ENCODE results near the gene OR2T27.

The OR2T27 gene

DNA sequence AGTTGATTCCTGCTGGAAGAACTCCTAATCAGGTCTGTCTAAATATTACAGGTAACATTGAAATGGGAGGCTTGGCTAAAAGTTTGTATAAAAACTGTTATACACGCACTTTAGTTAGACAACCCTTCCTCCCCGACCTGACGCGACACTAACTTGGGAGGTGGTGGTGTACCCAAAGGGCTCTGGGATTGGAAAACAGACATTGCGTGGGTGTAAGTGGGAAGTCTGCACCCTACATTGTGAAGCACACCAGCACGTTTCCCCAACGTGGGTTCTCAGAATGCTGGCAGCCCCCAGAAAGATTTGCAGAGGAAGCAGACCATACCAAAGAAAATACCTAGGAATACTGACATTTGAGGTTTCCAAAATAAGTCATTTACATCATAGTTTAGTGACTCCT, 37.2 kb downstream of the OR2T27 start:
- no peak for DNase-seq (ENCODE audit: low read depth)
- no peak overlapping the region for H3K4me3 ChIP-seq (ENCODE audit: low read length)
- TF ChIP-seq CTCF (IDR thresholded peaks at IDR 0.05; ENCODE audit: insufficient read depth, low read depth, low read length, missing control alignments), result no peak

DNA sequence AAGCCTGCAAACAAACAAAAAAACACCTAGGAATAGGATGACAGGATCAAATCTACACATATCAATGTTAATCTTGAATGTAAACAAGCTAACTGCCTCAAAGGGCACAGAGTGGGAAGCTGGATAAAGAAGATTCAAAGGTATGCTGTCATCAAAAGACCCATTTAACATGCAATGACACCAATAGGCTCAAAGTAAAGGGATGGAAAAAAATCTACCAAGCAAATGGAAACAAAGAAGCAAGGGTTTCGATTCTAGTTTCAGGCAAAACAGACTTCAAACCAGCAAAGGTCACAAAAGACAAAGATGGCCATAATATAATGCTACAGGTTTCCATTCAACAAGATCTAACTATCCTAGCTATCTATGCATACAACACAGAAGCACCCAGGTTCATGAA, 41.6 kb downstream of the OR2T27 start:
- TF ChIP-seq CTCF (IDR thresholded peaks at IDR 0.05; ENCODE audit: insufficient read depth, low read depth, low read length, missing control alignments), result no peak
- H3K4me3 ChIP-seq (ENCODE audit: low read length), result no peak overlapping the region
- DNase-seq (ENCODE audit: low read depth), result no peak

DNA sequence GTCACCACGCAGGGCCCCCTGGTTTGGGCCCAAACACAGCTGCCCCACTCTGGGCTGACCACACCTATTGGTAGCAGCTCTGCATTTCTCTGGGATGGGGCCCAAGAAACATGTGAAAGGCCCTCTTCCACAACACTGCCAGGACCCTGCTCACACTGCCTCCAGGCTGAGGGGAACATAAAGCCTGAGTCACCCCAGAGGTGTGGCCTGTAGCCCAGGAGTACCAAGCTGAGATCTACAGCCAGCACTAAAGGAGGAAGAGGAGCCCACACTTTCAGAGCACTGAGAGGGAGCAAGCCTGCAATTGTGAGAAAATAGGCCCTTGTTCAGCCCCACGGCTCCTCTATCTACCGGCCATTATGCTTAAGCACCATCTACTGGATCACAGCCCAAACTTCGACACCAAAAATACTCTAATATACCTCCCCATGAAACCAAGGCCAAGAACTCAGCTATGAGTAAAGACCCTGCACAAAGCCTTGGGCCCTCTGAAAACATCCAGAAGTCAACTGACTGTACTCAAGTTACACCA, 43.4 kb downstream of the OR2T27 start:
- TF ChIP-seq CTCF (IDR thresholded peaks at IDR 0.05; ENCODE audit: insufficient read depth, low read depth, low read length, missing control alignments), result no peak
- H3K4me3 ChIP-seq (ENCODE audit: low read length), result no peak overlapping the region
- DNase-seq (ENCODE audit: low read depth), result no peak

- DNase-seq (ENCODE audit: low read depth), result no peak
- TF ChIP-seq CTCF (IDR thresholded peaks at IDR 0.05; ENCODE audit: insufficient read depth, low read depth, low read length, missing control alignments), result no peak
- H3K4me3 ChIP-seq (ENCODE audit: low read length), result no peak overlapping the region
Measured at GRCh38 chr1:248610301-248610700, 45.0 kb downstream of the OR2T27 start.
